Activated CD8-positive, alpha-beta memory T cell treated with anti-CD3 and anti-CD28 coated beads for 36 hours (primary cell): ENCODE measurements around the gene PTGER3. TPM values are rescaled to one million over a fixed set of nuclear protein-coding genes. Genes with fewer than 3 reads are reported as not detected.

Source experiments
- CTCF ChIA-PET: fragments of 350-600 bp; sonication (Branson Sonifier 250); formaldehyde crosslinking; loops from one replicate; lab custom pipeline; 2021; ENCODE audit warnings: antibody characterized with exemption; lab: Charles Lee
- POLR2A ChIA-PET: fragments of 350-600 bp; sonication (Branson Sonifier 250); formaldehyde crosslinking; loops from one replicate; lab custom pipeline; 2021; ENCODE audit warnings: antibody characterized with exemption; lab: Charles Lee
- total RNA-seq, 2 experiments: library from RNA; stranded (reverse); gene quantifications; one replicate each; pipeline ENCODE4 v1.2.3, GENCODE V29; 2021

The PTGER3 gene
- total RNA-seq: not detected

DNA sequence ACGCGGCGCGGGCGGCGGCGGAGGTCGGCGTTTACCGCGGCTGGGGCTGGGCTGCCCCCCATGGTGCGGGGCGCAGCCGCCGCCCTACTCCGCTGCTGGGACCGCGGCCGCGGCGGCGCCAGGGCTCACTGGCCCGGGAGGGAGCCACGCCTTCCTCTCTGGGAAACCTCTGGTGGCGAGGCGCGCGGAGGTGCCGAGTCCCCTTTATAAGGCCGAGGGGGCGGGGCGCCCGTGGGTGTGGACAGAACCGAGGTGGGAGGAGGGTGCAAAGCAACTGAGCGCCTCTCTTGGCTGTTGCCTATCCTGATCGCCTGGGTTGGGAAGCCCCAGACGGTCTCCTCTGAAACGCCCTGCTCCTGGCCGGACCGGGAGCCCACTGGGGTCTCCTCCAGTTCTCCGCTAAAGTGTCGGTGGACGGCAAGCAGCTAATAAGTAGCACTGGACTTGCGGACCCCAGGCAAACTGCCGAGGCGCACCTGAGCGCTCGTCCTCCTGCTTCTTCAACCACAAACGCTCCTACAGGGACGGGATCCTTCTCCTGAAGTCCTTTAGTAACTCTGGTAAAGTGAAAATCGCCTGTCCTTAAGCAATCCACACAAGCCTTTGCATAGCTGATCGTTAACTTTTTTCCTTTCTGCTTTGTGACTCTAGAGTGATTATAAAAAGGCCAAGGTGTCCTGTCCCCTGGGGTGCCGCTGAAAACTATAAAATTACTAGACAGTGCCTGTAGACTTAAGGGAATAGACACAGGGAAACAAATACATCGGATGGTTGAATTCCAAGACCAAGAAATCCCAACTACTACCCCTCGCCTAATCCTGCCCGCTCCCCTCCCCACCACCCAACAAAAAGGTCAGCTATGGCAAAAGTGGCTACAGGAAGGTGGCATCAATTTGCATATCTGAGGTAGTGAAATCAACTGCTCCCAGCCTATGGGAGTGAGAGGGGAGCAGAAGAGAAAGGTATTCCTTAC is at the start of gene PTGER3:
Gene PTGER3 (minus strand): TSS at position 182 of the 973 bp plus-strand sequence. CDS start 239 bp downstream, outside the sequence.
- ChIA-PET CTCF (no interaction called here), POLR2A (no interaction called here)

DNA sequence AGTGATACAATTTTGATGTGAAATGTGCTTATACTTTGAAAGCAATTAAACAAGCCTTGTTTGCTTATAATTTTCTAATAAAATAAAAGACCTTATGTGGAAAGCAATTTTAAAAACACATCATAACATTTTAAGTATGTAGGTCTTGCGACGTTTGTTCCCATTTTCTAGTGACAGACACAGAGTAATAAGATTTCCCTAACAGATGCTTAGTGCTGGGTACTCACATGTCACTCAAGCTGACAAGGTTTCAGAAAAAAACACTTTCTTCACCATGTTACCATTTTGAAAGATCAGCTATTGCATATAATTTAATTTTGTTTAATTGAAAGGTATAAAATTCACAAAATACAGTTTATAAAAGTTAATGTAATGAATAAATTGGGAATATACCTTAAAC is 47.3 kb upstream of the PTGER3 start:
- POLR2A ChIA-PET: no interaction called here
- CTCF ChIA-PET: no interaction called here

DNA sequence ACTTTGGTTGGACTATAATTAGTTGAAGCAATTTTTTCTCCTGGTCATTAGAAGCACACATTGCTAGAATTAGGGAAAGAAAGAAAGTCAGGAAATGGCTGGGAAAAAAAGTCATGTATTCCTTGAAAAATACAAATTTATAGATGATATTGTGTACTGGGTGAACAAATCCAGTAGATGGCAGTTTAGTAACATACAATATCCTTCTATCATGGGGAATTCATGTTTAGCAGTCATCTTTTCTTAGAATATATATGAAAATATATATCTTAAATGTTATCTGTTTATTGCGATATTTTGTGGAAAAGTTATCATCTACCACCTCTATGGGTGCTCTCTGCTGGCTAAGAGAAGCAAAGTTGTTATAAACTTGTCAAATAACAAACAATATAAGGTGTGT is 46.3 kb upstream of the PTGER3 start:
- POLR2A ChIA-PET: no interaction called here
- CTCF ChIA-PET: no interaction called here

DNA sequence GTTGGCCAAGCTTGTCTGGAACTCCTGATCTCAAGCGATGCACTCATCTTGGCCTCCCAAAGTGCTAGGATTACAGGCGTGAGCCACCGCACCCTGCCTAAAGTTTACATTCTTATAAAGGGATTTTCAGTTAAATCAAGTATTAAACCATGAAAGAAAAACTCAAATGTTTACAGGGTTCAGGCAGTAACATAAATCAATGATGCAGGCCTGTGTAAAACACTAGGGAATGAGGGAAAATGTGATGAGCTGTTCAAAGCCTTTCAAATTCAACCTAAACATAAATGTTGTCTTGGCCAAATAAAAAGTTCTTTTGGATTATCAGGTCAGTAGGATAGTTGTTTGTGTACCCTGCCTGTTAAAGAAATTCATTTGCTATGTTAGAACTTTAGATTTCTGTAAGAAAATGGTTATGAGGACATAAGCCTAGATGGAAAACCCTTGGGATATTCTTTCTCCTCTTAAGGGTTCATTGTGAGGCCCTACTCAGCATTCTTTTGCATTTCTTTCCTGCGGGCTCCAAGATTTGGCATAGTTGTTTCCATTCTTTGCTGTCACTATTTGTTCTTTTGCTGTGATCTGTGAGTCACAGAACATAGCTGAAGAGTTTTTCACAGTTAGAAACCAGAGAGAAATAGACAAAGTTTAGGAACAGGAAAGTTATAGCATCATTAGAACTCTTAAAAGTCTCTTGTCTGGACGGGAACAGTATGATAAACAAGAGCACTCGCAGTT is 42.1 kb upstream of the PTGER3 start:
- POLR2A ChIA-PET: no interaction called here
- CTCF ChIA-PET: no interaction called here

DNA sequence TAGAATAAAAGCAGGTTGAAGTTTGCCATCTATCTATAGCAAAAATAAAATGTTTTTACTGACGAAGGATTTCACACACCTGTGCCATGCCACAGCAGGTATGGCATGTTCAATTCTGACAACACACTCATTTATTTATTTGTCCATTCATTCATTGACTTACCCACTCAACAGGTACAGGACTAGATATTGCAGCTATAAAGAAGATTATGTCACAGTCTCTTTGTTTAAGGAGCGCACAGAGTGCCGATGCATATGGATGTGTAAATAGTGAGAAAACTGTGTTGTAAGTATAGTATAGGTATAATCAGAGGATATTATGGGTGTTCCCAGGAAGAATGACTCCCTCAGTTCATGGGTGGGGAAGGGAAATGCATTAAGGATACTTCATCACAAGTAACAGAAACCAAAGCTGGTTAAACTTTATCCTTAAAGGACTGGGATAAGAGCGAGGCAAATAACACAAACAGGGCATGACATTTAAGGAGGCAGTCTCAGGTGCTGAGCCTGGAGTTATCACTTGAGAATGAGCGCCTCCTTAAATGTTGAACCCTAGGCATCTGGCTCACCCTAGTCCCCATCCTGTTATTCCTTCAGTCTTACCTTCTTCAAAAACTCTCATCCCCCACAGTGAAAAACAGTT is 41.1 kb upstream of the PTGER3 start:
- CTCF ChIA-PET: no interaction called here
- POLR2A ChIA-PET: no interaction called here

DNA sequence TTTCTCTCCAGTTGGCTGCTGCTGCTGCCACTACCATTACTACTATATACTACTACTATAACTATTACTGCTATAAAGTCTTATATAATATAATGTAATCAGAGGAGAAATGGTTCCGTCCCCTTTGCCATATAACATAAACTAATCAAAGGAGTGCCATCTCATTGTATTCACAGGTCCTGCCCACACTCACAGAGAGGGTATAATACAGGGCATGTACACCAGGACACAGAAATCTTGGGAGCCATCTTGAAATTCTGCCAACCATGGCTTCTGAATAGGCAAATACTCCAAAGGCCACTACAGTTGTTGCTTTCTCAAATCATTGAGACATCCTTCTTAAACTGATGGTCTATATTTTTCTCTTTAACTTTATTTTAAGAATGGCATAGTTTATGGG is 40.1 kb upstream of the PTGER3 start:
- CTCF ChIA-PET: no interaction called here
- POLR2A ChIA-PET: no interaction called here

- ChIA-PET CTCF (no interaction called here), POLR2A (no interaction called here)
These were observed 39.4 kb upstream of the PTGER3 start for GRCh38 chr1:71087060-71087459.

DNA sequence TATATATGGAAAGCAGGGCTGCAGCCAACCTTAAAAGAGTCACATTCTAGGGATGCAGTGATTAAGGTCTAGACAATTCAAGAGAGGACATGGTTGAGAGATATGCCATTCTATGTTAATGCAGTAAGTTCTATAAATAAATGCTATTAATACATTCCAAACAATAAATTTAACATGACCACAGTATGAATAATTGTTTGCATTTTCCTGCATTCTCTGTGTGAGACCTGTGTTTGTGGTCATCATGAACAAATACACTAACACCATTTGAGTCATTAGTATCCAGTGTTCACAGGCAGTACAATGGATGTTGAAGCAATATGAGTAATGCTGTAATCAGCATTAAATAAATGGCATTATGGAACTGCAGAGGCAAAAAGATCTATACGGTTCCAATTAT is 38.7 kb upstream of the PTGER3 start:
- POLR2A ChIA-PET: no interaction called here
- CTCF ChIA-PET: no interaction called here

- POLR2A ChIA-PET: no interaction called here
- CTCF ChIA-PET: no interaction called here
These were observed 35.7 kb upstream of the PTGER3 start for GRCh38 chr1:71083271-71083670.

GRCh38 chr1:71081697-71082080 is 34.1 kb upstream of the PTGER3 start:
- ChIA-PET CTCF (interaction anchor here (1.1 kb wide), 1 partner anchor 17 kb away, joined by 3 read pairs; no protein-coding TSS in a partner anchor), POLR2A (interaction anchor here (0.8 to 1.0 kb wide), 2 partner anchors 13 to 670 kb away, joined by 3 read pairs; partner anchors contain the start of gene CTH)

DNA sequence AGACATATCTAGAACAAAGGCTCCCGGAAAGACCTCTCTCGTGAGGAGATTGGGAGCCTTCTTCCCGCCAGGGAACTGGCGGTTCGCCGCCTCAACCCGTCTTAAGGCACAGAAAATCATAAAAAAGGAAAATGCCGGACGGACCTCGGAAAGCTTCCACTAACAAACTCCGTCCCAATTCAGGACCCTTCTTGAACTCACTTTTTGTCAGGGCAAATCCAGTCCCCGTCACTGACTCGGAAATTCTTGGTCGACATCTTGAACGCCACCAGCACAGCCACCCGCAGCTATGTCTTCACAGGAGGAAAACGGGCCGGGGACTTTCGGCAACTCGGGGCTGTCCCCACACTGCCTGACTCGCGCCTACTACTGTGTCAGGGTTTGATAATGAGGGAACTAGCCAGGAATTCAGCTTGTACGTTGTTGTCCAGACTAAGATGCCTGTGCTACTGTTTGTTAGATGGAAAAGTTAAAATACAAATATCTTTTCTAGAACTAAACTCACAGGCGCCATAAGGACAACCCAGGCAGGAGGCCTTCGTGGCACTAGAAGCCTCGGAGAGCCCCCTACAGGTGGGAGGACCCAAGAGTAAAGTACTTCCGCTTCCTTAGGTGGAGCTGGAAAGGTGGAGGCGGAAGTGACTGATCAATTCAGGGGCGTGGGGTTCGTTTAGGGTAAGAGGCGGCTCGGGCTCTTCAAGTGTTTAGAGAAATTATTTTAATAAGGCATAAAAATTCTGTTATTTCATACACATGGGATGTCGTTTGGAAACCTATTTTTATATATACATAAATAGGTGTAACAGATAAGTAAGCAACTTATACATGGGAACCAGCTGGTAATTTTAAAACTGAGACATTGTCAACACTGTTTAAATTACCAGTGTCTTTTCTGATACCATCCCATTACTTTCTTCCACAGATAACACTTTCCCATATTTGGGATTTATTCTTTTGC is 33.4 kb upstream of the PTGER3 start, which contains the start of gene ZRANB2:
Gene ZRANB2 (minus strand): TSS at position 297 of the 958 bp plus-strand sequence. CDS start 40 bp downstream, at position 257.
- POLR2A ChIA-PET: interaction anchor here (0.6 to 1.0 kb wide), 3 partner anchors 12 to 866 kb away, joined by 3 to 8 read pairs (median 3); partner anchors contain the start of gene CTH
- CTCF ChIA-PET: interaction anchor here (1.0 to 1.1 kb wide), 2 partner anchors 11 to 17 kb away, joined by 3 to 4 read pairs; no protein-coding TSS in a partner anchor

DNA sequence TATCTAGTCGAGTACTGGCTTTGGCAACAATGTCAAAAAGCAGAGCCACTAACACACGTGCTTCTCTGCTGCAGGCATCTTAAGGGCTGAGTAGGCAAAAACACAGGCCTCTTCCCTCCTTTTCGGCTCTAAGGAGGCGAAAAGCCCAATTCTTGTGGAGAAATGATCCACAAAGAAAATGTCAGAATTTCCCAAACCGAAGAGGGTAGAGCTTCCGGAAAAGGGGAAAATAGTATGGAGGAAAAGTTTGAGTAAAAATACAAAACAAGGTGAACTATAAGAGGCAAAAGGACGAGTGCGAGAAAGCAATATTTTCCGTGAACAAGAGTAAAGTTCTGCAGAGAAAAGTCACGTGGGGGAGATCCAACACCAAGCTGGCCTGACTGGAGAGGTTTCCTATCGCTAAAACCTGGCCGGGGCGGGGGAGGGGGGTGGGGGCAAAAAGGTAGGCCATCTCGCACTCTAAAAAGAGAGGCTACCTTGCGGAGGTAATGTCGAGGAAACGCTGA is 32.7 kb upstream of the PTGER3 start:
- ChIA-PET CTCF (interaction anchor here (1.0 kb wide), 1 partner anchor 10 kb away, joined by 4 read pairs; no protein-coding TSS in a partner anchor), POLR2A (interaction anchor here (0.6 kb wide), 1 partner anchor 865 kb away, joined by 8 read pairs; no protein-coding TSS in a partner anchor)

DNA sequence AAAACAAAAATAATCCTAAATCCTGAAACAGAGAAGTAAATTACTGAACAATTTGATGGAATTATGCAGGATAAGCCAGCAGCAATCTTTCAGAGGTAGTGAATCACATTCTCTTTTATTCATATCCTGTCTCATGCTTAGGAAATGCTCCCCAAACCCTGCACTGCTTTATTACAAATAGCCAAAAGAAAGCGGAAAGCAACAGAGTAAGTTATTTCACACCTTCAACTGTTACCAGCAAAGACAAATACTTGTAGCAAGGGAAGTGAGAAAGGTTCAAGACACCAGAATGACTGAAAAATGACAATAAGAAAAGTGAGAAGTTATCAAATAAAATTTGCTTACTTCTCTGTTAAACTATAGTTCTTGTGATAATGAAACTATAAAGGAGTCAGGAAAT is 27.1 kb upstream of the PTGER3 start:
- ChIA-PET POLR2A (no interaction called here), CTCF (no interaction called here)

DNA sequence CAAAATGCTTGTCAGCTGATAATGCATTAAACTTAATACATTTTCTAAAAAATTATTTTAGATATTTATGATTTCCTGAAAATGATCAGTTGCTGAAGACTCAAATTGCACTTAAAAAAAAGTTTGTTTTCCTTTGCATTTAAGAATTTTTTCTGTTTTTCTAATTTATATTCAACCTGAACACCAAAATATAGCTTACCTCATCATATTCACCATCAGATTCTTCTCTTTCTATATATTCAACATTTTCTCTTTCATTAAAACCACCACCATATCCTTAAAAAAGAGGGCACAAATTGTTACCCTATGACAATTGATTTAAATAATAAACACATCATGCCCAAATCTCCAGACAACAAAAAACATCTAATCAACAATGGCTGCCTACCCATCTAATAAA is 24.7 kb upstream of the PTGER3 start:
- POLR2A ChIA-PET: no interaction called here
- CTCF ChIA-PET: no interaction called here

GRCh38 chr1:71071720-71072119 is 24.1 kb upstream of the PTGER3 start:
- ChIA-PET POLR2A (no interaction called here), CTCF (no interaction called here)

- ChIA-PET POLR2A (interaction anchor here (0.7 kb wide), 1 partner anchor 13 kb away, joined by 3 read pairs; no protein-coding TSS in a partner anchor), CTCF (no interaction called here)
These were observed 21.0 kb upstream of the PTGER3 start for GRCh38 chr1:71068325-71069240.

GRCh38 chr1:71054791-71055190 is 7.2 kb upstream of the PTGER3 start:
- CTCF ChIA-PET: no interaction called here
- POLR2A ChIA-PET: no interaction called here
